Right lobe of liver (tissue), 6 donors: ENCODE results near the gene ABCF1. TPM values are rescaled to one million over a fixed set of nuclear protein-coding genes. Genes with fewer than 3 reads are reported as not detected.

Experiments used
- ATAC-seq, 4 donors: fragments of 200-7000 bp; cut with Tn5 transposase; one replicate each; pipeline ENCODE4 v1.9.1; 2020; ENCODE audit warnings: mild to moderate bottlenecking in 4 of 4, moderate library complexity in 4 of 4
- DNase-seq, 3 donors: peaks; one replicate each; pipeline ENCODE4 v3.0.0-alpha.2; 2020
- H3K27ac ChIP-seq, 3 donors: fragments of 200-600 bp; one replicate each; pipeline ENCODE4 v1.8.0; 2022
- H3K27me3 ChIP-seq, 2 donors: fragments of 200-600 bp; one replicate each; pipeline ENCODE4 v1.8.0; 2022
- H3K36me3 ChIP-seq, 4 donors: fragments of 200-600 bp; sonication (generic) in 1 of 4; one replicate each; pipeline versions ENCODE4 v1.5.1 to v1.8.0; 2017 to 2022; ENCODE audit warnings: control low read depth in 1 of 4
- H3K4me1 ChIP-seq, 4 donors: fragments of 200-600 bp; sonication (generic) in 1 of 4; one replicate each; pipeline versions ENCODE4 v1.5.1 to v1.8.0; 2017 to 2022; ENCODE audit warnings: control low read depth in 1 of 4
- H3K4me3 ChIP-seq, 3 donors: fragments of 200-600 bp; one replicate each; pipeline ENCODE4 v1.8.0; 2022
- H3K9me3 ChIP-seq, 4 donors: fragments of 200-600 bp; sonication (generic) in 1 of 4; one replicate each; pipeline versions ENCODE4 v1.5.1 to v1.8.0; 2017 to 2022; ENCODE audit warnings: control low read depth in 1 of 4
- POLR2A ChIP-seq: fragments of 450-650 bp; IDR thresholded peaks from one replicate; pipeline ENCODE4 v1.6.1; 2017; ENCODE audit warnings: antibody characterized with exemption, mild to moderate bottlenecking
- WGBS: methylation state at CpG from one replicate; pipeline ENCODE4 v1.1.6; 2018; ENCODE audit warnings: low coverage, low lambda C conversion rate; ENCODE audit not compliant: insufficient coverage; ENCODE audit errors: missing lambda C conversion rate; 5-methylcytosine and 5-hydroxymethylcytosine counted together
- intact Hi-C, 2 donors: fragments of 100-400 bp; cut with DNase I; formaldehyde crosslinking; loops; one replicate each; pipeline versions ENCODE4 v1.11.2 to v1.14.1; 2022
- total RNA-seq, 6 experiments: library from RNA; depleted of rRNA in 2 of 6; stranded (reverse); fragments of >200 nt in 2 of 6; fragmentation: NEBNext Ultra II Directional in 3 of 6; extraction: Animal tissue kit (Norgen Biotek cat#: 25700) in 3 of 6; gene quantifications; one replicate each; pipeline versions ENCODE4 v1.1.0 to v1.2.4, GENCODE V29; 2016 to 2023
- TF ChIP-seq, protein P1 (sequence below), 4 donors: fragments of 200-600 bp in 3 of 4; fragments of 450-650 bp in 1 of 4; IDR thresholded peaks; one replicate each; pipeline versions ENCODE4 v1.5.1 to v1.8.0; 2016 to 2022; ENCODE audit warnings: antibody characterized with exemption in 4 of 4, mild to moderate bottlenecking in 2 of 4
- donor health status: DM: no; HTN: yes; CAD: no.
- donor health status: DM: no; HTN: no; CAD: no.
- donor health status: DM: no; HTN: no; CAD: no.
- donor health status: DM: no; HTN: yes; CAD: no.
- donor health status: DM: no; HTN: yes; CAD: no.

ABCF1 gene
- total RNA-seq, 6 experiments from 2014 or later: 23.3 to 35.2 (median 26.8) TPM

- no peaks in the 10 kb centered on the region for H3K27me3 ChIP-seq
- H3K36me3 ChIP-seq: peaks cover 6 to 62% (median 38%) of the 10 kb centered on the region in 4 donors
- no peak for TF ChIP-seq POLR2A
- TF ChIP-seq, protein P1, sequence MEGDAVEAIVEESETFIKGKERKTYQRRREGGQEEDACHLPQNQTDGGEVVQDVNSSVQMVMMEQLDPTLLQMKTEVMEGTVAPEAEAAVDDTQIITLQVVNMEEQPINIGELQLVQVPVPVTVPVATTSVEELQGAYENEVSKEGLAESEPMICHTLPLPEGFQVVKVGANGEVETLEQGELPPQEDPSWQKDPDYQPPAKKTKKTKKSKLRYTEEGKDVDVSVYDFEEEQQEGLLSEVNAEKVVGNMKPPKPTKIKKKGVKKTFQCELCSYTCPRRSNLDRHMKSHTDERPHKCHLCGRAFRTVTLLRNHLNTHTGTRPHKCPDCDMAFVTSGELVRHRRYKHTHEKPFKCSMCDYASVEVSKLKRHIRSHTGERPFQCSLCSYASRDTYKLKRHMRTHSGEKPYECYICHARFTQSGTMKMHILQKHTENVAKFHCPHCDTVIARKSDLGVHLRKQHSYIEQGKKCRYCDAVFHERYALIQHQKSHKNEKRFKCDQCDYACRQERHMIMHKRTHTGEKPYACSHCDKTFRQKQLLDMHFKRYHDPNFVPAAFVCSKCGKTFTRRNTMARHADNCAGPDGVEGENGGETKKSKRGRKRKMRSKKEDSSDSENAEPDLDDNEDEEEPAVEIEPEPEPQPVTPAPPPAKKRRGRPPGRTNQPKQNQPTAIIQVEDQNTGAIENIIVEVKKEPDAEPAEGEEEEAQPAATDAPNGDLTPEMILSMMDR (IDR thresholded peaks at IDR 0.05): no peak
- no peak overlapping the region for H3K4me3 ChIP-seq
- no peak for DNase-seq
- no peaks in the 10 kb centered on the region for H3K9me3 ChIP-seq
- intact Hi-C loops: no loop called here
- H3K4me1 ChIP-seq: peaks cover 0 to under 1% (median 0%) of the 10 kb centered on the region in 4 donors
- WGBS: 98% methylated on average over 8 of the region's 8 CpGs
- H3K27ac ChIP-seq: no peak overlapping the region
- no peak for ATAC-seq
These were observed 6.8 kb downstream of the ABCF1 start for GRCh38 chr6:30578051-30578450.

DNA sequence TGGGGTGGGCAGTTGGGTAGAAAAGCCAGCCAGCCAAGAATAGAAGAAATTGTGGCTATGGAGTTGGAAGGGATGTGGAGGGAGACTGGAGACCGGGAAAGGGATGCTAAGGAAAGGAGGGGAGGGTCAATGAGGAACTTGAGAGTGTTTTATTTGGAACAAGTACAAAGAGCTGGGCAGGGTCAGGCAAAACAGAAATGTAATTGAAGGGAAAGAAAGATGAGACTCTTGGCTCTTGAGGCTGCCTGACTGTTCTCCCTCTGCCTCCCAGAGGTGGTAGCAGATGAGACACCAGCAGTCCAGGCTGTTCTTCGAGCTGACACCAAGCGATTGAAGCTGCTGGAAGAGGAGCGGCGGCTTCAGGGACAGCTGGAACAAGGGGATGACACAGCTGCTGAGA is 12.7 kb downstream of the ABCF1 start:
- TF ChIP-seq, protein P1 (IDR thresholded peaks at IDR 0.05): no peak
- TF ChIP-seq POLR2A: no peak
- Histone ChIP-seq H3K9me3 (no peaks in the 10 kb centered on the region), H3K27ac (no peak overlapping the region), H3K36me3 (peaks cover 12 to 96% (median 57%) of the 10 kb centered on the region in 4 donors), H3K4me3 (no peak overlapping the region), H3K4me1 (no peaks in the 10 kb centered on the region), H3K27me3 (no peaks in the 10 kb centered on the region)
- ATAC-seq: no peak
- 63% methylated on average over 2 of the region's 5 CpGs for WGBS
- DNase-seq: no peak
- intact Hi-C loops: no loop called here

- DNase-seq: no peak
- TF ChIP-seq, protein P1 (IDR thresholded peaks at IDR 0.05): no peak
- no peak for TF ChIP-seq POLR2A
- H3K36me3 ChIP-seq: peaks cover 6 to 64% (median 30%) of the 10 kb centered on the region in 4 donors
- no peaks in the 10 kb centered on the region for H3K9me3 ChIP-seq
- intact Hi-C loops: loop anchor here (5.0 to 10.0 kb wide), 2 partner anchors 43 to 45 kb away; no protein-coding TSS in a partner anchor
- ATAC-seq: peak in 1 of 4 donors; percentile 16
- no peaks in the 10 kb centered on the region for H3K27me3 ChIP-seq
- WGBS: 87% methylated on average over 9 of the region's 15 CpGs
- H3K4me1 ChIP-seq: no peaks in the 10 kb centered on the region
- H3K4me3 ChIP-seq: no peak overlapping the region
- H3K27ac ChIP-seq: no peak overlapping the region
These were observed 18.6 kb downstream of the ABCF1 start for GRCh38 chr6:30589754-30590358.

DNA sequence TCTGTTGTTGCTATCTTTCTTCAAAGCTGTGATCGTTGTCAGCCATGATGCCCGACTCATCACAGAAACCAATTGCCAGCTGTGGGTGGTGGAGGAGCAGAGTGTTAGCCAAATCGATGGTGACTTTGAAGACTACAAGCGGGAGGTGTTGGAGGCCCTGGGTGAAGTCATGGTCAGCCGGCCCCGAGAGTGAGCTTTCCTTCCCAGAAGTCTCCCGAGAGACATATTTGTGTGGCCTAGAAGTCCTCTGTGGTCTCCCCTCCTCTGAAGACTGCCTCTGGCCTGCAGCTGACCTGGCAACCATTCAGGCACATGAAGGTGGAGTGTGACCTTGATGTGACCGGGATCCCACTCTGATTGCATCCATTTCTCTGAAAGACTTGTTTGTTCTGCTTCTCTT is 19.3 kb downstream of the ABCF1 start:
- Histone ChIP-seq H3K36me3 (peaks cover 6 to 58% (median 24%) of the 10 kb centered on the region in 4 donors), H3K27me3 (no peaks in the 10 kb centered on the region), H3K4me1 (no peaks in the 10 kb centered on the region), H3K27ac (no peak overlapping the region), H3K4me3 (no peak overlapping the region), H3K9me3 (no peaks in the 10 kb centered on the region)
- 82% methylated on average over 5 of the region's 8 CpGs for whole genome bisulfite sequencing
- TF ChIP-seq POLR2A: no peak
- TF ChIP-seq, protein P1 (IDR thresholded peaks at IDR 0.05): no peak
- ATAC-seq (peak in 1 of 4 donors; percentile 7), DNase-seq (no peak)
- intact Hi-C loops: loop anchor here (5.0 to 10.0 kb wide), 2 partner anchors 43 to 46 kb away; no protein-coding TSS in a partner anchor
